ENCODE results near the gene TECPR2.

- TF ChIP-seq EGR1 (IDR thresholded peaks at IDR 0.05; ENCODE audit: low read depth in 2 of 2) (no peak), CTCF (IDR thresholded peaks at IDR 0.05; ENCODE audit: low read depth, low read length, missing input control) (no peak), MAX (IDR thresholded peaks at IDR 0.05) (no peak), RXRA (IDR thresholded peaks at IDR 0.05) (no peak), ZBTB33 (IDR thresholded peaks at IDR 0.05) (no peak), REST (IDR thresholded peaks at IDR 0.05) (no peak), TAF1 (conservative IDR thresholded peaks at IDR 0.05) (no peak), ATF3 (IDR thresholded peaks at IDR 0.05) (no peak), SP1 (IDR thresholded peaks at IDR 0.05) (no peak), GABPA (IDR thresholded peaks at IDR 0.05 in 1 of 2, conservative IDR thresholded peaks at IDR 0.05 in 1 of 2) (no peak), YY1 (IDR thresholded peaks at IDR 0.05) (no peak), JUND (IDR thresholded peaks at IDR 0.05) (no peak)
Measured at GRCh38 chr14:102318781-102319276, 43.9 kb upstream of the TECPR2 start.
